H9 (cell line): Measurements from ENCODE around the gene PNPLA7. TPM values are rescaled to one million over a fixed set of nuclear protein-coding genes. Genes with fewer than 3 reads are reported as not detected.

ENCODE experiments used
- DNase-seq: peaks from one replicate; pipeline ENCODE4 v3.0.0-alpha.2; 2017
- H2AFZ ChIP-seq: one replicate; pipeline ENCODE4 v1.6.1; 2013; ENCODE audit warnings: mild to moderate bottlenecking, low read length, control low read depth, moderate library complexity
- H2AK5ac ChIP-seq: 2 replicates; pipeline ENCODE4 v1.6.1; 2013; ENCODE audit warnings: low read length, control low read depth, mixed read lengths; ENCODE audit not compliant: insufficient read length
- H2BK120ac ChIP-seq: one replicate; pipeline ENCODE4 v1.6.1; 2013; ENCODE audit warnings: low read depth, mild to moderate bottlenecking, low read length, control low read depth, inconsistent platforms; ENCODE audit not compliant: poor library complexity, severe bottlenecking
- H2BK12ac ChIP-seq: 2 replicates; pipeline ENCODE4 v1.6.1; 2013; ENCODE audit warnings: low read length, control low read depth, mixed read lengths, low read depth; ENCODE audit not compliant: insufficient read length
- H2BK15ac ChIP-seq: 2 replicates; pipeline ENCODE4 v1.6.1; 2013; ENCODE audit warnings: low read depth, low read length, control low read depth
- H2BK20ac ChIP-seq: one replicate; pipeline ENCODE4 v1.6.1; 2013; ENCODE audit warnings: low read depth, mild to moderate bottlenecking, low read length, control low read depth, inconsistent platforms; ENCODE audit not compliant: poor library complexity, severe bottlenecking
- H2BK5ac ChIP-seq: 2 replicates; pipeline ENCODE4 v1.6.1; 2013; ENCODE audit warnings: low read length, control low read depth, mixed read lengths; ENCODE audit not compliant: insufficient read length
- H3K14ac ChIP-seq: 2 replicates; pipeline ENCODE4 v1.6.1; 2013; ENCODE audit warnings: low read length, control low read depth; ENCODE audit not compliant: insufficient read depth
- H3K18ac ChIP-seq: 2 replicates; pipeline ENCODE4 v1.6.1; 2013; ENCODE audit warnings: low read depth, mild to moderate bottlenecking, mixed read lengths, low read length, control low read depth; ENCODE audit not compliant: insufficient read length
- H3K23ac ChIP-seq: 2 replicates; pipeline ENCODE4 v1.6.1; 2013; ENCODE audit warnings: low read length, control low read depth, mixed read lengths, low read depth; ENCODE audit not compliant: insufficient read length
- H3K23me2 ChIP-seq: 2 replicates; pipeline ENCODE4 v1.6.1; 2013; ENCODE audit warnings: low read depth, mild to moderate bottlenecking, mixed read lengths, low read length, control low read depth; ENCODE audit not compliant: insufficient read length, poor library complexity, severe bottlenecking
- H3K27ac ChIP-seq: 2 replicates; pipeline ENCODE4 v1.5.1; 2013; ENCODE audit warnings: low read length, control low read depth, mixed read lengths, low read depth; ENCODE audit not compliant: insufficient read length
- H3K27me3 ChIP-seq: 2 replicates; pipeline ENCODE4 v1.6.1; 2013; ENCODE audit warnings: low read length, control low read depth, inconsistent platforms; ENCODE audit not compliant: insufficient read depth
- H3K4ac ChIP-seq: 2 replicates; pipeline ENCODE4 v1.6.1; 2013; ENCODE audit warnings: low read depth, mild to moderate bottlenecking, control low read depth, inconsistent platforms, low read length, moderate library complexity
- H3K4me1 ChIP-seq: 2 replicates; pipeline ENCODE4 v1.6.1; 2013; ENCODE audit warnings: low read length, control low read depth, inconsistent platforms; ENCODE audit not compliant: insufficient read depth
- H3K4me2 ChIP-seq: 2 replicates; pipeline ENCODE4 v1.6.1; 2013; ENCODE audit warnings: low read length, control low read depth, mixed read lengths; ENCODE audit not compliant: insufficient read length, insufficient read depth
- H3K56ac ChIP-seq: 2 replicates; pipeline ENCODE4 v1.6.1; 2013; ENCODE audit warnings: low read depth, mild to moderate bottlenecking, mixed read lengths, low read length, control low read depth; ENCODE audit not compliant: insufficient read length
- H3K79me1 ChIP-seq: 2 replicates; pipeline ENCODE4 v1.6.1; 2013; ENCODE audit warnings: low read depth, mild to moderate bottlenecking, moderate library complexity, low read length, control low read depth, inconsistent platforms; ENCODE audit not compliant: insufficient read depth, poor library complexity, severe bottlenecking
- H3K79me2 ChIP-seq: 2 replicates; pipeline ENCODE4 v1.6.1; 2013; ENCODE audit warnings: low read length, control low read depth, inconsistent platforms; ENCODE audit not compliant: insufficient read depth
- H3K9ac ChIP-seq: 2 replicates; pipeline ENCODE4 v1.6.1; 2013; ENCODE audit warnings: low read length, control low read depth, mixed read lengths; ENCODE audit not compliant: insufficient read length; ENCODE audit errors: extremely low read depth
- H3K9me3 ChIP-seq: one replicate; pipeline ENCODE4 v1.6.1; 2013; ENCODE audit warnings: low read depth, low read length, inconsistent platforms; ENCODE audit not compliant: control insufficient read depth
- H3T11ph ChIP-seq: one replicate; pipeline ENCODE4 v1.6.1; 2013; ENCODE audit warnings: mild to moderate bottlenecking, low read length, control low read depth, inconsistent platforms
- H4K20me1 ChIP-seq: one replicate; pipeline ENCODE4 v1.6.1; 2013; ENCODE audit not compliant: control insufficient read depth, insufficient read length, insufficient read depth
- H4K5ac ChIP-seq: 2 replicates; pipeline ENCODE4 v1.6.1; 2013; ENCODE audit warnings: low read depth, mild to moderate bottlenecking, mixed read lengths, low read length, control low read depth; ENCODE audit not compliant: insufficient read length
- H4K8ac ChIP-seq: replicated peaks from 2 replicates; pipeline ENCODE4 v1.6.1; 2013; ENCODE audit warnings: low read length, control low read depth, mixed read lengths, low read depth; ENCODE audit not compliant: insufficient read length
- H4K91ac ChIP-seq: 2 replicates; pipeline ENCODE4 v1.6.1; 2013; ENCODE audit warnings: low read depth, mild to moderate bottlenecking, moderate library complexity, mixed read lengths, low read length, control low read depth; ENCODE audit not compliant: insufficient read length
- H3K27ac Mint-ChIP-seq, 3 experiments: 2 replicates in 2 of 3; 3 replicates in 1 of 3; pipeline ENCODE4 v1.8.0; 2020 to 2021; ENCODE audit warnings: mixed read lengths in 3 of 3, mild to moderate bottlenecking in 1 of 3, moderate library complexity in 1 of 3
- H3K27me3 Mint-ChIP-seq: 2 replicates; pipeline ENCODE4 v1.8.0; 2021; ENCODE audit warnings: low read depth, mild to moderate bottlenecking, moderate library complexity, mixed read lengths
- H3K36me3 Mint-ChIP-seq, 3 experiments: 2 replicates in 2 of 3; 3 replicates in 1 of 3; pipeline ENCODE4 v1.8.0; 2020 to 2021; ENCODE audit warnings: low read depth in 3 of 3, mixed read lengths in 3 of 3; ENCODE audit not compliant: insufficient read depth in 1 of 3
- H3K4me1 Mint-ChIP-seq, 2 experiments: 2 replicates each; pipeline ENCODE4 v1.8.0; 2020; ENCODE audit warnings: mixed read lengths in 2 of 2
- H3K4me3 Mint-ChIP-seq, 2 experiments: 2 replicates in 1 of 2; 3 replicates in 1 of 2; pipeline ENCODE4 v1.8.0; 2020 to 2021; ENCODE audit warnings: mild to moderate bottlenecking in 2 of 2, mixed read lengths in 2 of 2, moderate library complexity in 1 of 2
- H3K9me3 Mint-ChIP-seq, 2 experiments: 2 replicates in 1 of 2; 3 replicates in 1 of 2; pipeline ENCODE4 v1.8.0; 2020; ENCODE audit warnings: mild to moderate bottlenecking in 2 of 2, mixed read lengths in 2 of 2, moderate library complexity in 1 of 2
- CTCF ChIP-seq: fragments of 200-600 bp; sonication (generic); conservative IDR thresholded peaks from 3 replicates; pipeline ENCODE4 v1.8.0; 2021; ENCODE audit warnings: antibody characterized with exemption, mild to moderate bottlenecking
- WGBS: extraction: QIAGEN DNeasy Blood & Tissue Kit; methylation state at CpG from one replicate; pipeline ENCODE4 v1.1.7; 2013; ENCODE audit warnings: missing lambda C conversion rate, low lambda C conversion rate, mixed read lengths; ENCODE audit not compliant: insufficient read length; ENCODE audit errors: extremely low coverage; 5-methylcytosine and 5-hydroxymethylcytosine counted together
- total RNA-seq: library from RNA; stranded (reverse); gene quantifications from 2 replicates; pipeline ENCODE4 v1.2.1, GENCODE V29; 2021

PNPLA7 gene
- total RNA-seq, 1 experiment from 2014 or later = 1.8 TPM

- no peak for DNase-seq
- Histone ChIP-seq H2BK12ac (no peak overlapping the region), H4K20me1 (no peaks in the 10 kb centered on the region), H3K79me2 (no peaks in the 10 kb centered on the region), H3K27me3 (no peaks in the 10 kb centered on the region), H3K79me1 (no peaks in the 10 kb centered on the region), H4K5ac (no peak overlapping the region), H3K27ac (no peak overlapping the region), H3K4ac (no peak overlapping the region), H2BK20ac (no peak overlapping the region), H4K8ac (no peak overlapping the region), H3K4me1 (no peaks in the 10 kb centered on the region), H4K91ac (no peak overlapping the region), H2AFZ (no peak overlapping the region), H2AK5ac (no peak overlapping the region), H2BK5ac (no peak overlapping the region), H3K9me3 (no peaks in the 10 kb centered on the region), H3K23ac (no peak overlapping the region), H2BK120ac (no peak overlapping the region), H3K23me2 (no peaks in the 10 kb centered on the region), H3K14ac (no peak overlapping the region), H3K9ac (no peak overlapping the region), H2BK15ac (no peak overlapping the region), H3T11ph (no peak overlapping the region), H3K18ac (no peak overlapping the region), H3K4me2 (no peak overlapping the region), H3K56ac (no peak overlapping the region)
- no peaks in the 10 kb centered on the region; a peak in 1 of 4 replicates for H3K4me1 Mint-ChIP-seq
- H3K9me3 Mint-ChIP-seq = no peaks in the 10 kb centered on the region
- no peak overlapping the region for H3K27ac Mint-ChIP-seq
- no peak overlapping the region for H3K4me3 Mint-ChIP-seq
- WGBS = no CpG with 5 or more reads among the region's 19 CpGs
- no peaks in the 10 kb centered on the region for H3K36me3 Mint-ChIP-seq
- H3K27me3 Mint-ChIP-seq = peaks cover 3% of the 10 kb centered on the region; the same call in 1 of the 2 replicates
- no peak for TF ChIP-seq CTCF
Observed at GRCh38 chr9:137433349-137433915, 116.8 kb downstream of the PNPLA7 start.
